NCI-H82 treated with DMSO at 0.1 percent for 48 hours (cell line): Measurements from ENCODE around the gene AGER.
A peak's percentile ranks its signal among the peaks of the same experiment; 100 is the strongest.
"Not testable (repeated sequence)": the region's sequence is repeated elsewhere in the genome, so short reads cannot be mapped to it uniquely, and the experiment has no call there.

ENCODE experiments used
- DNase-seq: peaks from one replicate; lab custom pipeline; 2025; ENCODE audit not compliant: unreplicated experiment; lab: John Stamatoyannopoulos, UW

The AGER gene

DNA sequence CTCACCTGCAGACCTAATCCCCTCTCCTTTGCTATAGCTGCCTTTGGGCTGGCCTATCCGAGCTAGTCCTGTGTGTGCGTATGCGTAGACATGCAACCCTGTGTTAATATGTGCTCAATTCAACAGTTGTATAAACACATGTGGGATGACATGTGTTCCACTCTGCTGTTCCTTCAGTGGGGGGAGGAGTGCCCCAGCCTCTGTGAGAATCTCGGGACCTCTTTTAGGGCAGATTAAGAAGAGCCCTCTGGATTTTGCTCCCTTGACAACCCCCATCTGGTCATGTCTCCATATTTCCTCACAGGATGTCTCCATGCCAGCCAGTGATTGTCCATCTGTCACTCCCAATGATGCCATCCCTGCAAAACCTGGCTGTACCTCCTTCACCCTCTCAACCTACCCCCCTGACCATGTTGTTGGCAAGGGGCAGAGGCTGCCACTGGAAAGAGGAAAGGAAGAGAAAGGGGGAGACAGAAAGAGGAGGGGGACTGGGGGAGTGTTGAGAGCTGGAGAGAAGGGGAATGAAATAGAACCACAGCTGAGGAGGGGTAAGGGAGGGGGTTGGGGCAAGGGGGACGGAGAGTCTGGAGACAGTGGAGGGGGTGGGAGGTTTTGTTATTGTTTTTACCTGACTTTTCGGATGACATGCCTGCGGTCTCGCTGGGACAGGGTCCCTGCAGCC is 32.7 kb downstream of the AGER start:
- peak; percentile 62 for DNase-seq

DNA sequence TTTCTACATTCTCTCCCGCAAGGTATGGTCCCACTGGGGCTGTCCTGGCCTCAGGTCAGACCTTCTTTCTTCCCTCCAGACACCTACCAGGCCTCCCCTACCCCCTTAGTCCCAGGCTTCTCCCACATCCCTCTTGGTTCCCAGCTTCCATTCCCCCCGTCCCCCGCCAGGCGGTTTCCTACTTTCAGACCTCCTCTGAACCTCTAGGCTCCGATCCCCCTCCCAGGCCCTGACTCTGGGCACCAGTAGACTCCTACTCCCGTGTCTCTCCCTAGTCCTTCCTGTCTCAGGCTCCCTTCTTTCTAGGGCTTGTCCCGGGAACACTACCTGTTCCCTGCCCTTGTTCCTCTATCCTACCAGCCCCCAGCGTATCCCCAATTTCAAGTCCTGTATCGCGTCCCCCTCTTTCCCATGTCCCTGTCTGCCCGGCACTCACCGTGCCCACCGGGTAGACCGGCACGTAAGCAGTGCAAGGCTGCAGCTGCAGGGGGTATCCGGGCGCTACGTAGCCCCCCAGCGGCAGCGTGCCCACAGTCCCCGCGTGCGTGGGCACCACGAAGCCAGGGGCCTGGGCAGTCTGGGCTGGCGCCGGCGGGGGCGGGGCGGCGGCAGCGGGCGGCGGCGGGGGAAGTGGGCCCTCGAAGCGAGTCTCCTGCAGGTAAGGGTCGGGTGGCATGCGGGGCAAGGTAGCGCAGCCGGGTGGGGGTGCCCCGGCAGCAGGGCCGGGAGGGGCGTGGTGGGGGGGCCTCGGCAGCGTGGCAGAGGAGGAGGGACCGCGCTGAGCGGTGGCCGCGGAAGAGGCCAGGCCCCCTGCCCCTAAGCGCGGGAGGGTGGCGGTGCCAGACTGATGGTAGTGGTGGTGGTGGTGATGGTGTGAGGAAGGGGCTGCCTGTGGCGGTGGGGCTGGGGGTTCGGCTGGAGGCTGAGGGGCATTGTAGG is 33.9 kb downstream of the AGER start:
- no peak for DNase-seq

DNA sequence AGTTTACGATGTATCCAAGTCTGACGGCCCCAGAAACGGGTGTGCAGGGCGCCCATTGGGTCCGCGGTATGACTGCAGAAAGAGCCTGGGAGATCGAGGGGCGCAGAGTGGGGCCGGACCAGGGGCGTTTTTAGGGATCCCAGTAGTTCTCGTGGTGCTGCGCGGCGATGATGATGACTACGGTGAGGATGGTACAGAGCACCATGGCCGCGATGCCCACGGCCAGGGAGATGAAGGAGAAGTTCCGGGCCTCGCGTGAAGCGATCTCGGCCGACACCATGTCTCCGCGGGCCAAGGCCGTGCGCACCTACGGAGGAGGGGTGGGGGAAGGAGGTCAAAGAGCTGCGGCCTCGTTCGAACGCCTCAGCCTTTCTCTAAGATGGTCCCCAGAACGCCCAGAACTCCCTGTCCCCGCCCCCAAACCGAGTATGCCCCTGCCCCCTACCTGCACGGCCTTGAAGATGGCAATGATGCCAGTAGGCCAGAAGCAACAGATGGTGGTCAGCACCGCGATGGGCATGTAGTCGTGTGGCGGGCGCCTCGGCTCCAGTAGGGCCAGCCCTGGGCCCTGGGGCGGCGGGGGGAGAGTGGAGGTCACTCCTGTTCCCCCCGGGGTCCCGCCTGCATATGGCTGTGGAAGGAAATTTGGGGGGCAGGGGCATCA is 34.8 kb downstream of the AGER start:
- no peak for DNase-seq

DNA sequence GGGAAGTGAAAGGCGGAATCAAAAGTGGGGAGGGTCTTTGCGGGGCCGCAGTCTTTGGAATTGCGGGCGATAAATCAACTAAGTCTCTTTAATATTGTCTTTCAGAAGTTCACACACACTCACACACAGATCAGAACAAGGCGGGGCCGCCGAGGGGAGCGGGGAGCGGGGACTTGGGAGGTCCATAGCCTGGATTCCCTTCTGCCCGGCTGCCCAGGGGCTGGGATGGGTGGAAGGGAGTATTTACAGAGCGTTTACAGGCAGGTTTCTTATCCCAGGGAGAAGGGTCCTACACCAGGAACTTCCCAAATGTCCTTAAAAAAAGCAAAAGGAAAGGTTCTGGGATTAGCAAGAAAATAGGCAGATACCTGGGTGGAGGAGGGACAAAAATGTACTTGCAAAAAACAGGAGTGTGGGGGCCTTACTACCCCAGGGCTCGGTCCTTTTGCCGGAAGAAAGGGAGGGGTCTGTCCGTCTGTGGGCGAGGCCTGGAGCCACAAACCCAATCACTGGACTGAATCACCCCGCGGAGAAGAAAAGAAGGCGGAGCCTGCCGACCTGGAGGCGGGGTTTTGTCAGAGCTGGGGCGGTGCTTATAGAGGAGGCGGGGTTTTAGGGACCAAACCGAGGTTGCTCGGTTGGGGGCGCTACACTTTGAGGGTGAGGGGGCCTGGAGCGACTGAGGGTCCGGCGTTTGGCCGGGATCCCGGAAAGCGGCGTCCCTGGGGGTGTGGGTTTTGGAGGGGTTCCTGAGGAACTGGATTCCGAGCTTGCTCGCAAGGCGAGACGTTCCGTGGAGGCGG is 35.6 kb downstream of the AGER start:
- no peak for DNase-seq

DNA sequence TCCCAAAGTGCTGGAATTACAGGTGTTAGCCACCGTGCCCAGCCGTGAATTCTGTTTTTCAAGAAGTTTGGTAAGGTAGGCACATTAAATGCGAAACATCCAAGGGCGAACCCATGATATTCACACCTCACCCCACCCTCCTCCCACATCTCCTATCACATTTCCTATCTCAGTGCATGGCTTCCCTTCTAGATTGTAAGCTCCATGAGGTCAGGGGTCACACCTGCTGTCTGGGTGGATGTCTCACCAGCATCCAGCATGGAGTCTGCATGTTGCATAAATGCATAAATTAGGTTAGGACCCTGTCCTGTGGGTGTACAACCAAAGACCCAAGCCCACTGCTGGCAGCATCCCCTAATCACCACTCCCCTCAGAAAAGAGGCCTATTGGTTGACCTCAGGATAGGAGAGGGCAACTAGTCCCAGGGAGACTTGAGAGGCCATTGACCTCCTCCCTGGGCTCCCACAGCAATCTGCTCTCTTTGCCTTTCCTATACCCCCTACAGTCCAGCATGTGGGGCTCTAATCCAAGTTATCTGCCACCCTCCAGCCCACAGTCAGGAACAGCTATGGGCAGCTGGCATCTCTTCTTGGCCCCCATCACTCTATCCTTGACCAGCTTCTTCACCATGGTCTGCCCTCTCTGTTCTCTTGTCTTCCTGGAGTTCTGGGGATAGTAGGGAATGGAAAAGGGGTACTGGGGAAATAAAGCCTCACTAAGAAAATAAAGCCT is 36.5 kb downstream of the AGER start:
- no peak for DNase-seq

- no peak for DNase-seq
These were observed 37.4 kb downstream of the AGER start for GRCh38 chr6:32146687-32147086.

- no peak for DNase-seq
These were observed 37.8 kb downstream of the AGER start for GRCh38 chr6:32146287-32146686.

GRCh38 chr6:32144238-32144637 is 39.8 kb downstream of the AGER start:
- not testable (repeated sequence) for DNase-seq

GRCh38 chr6:32140420-32141046 is 43.5 kb downstream of the AGER start:
- no peak for DNase-seq

DNA sequence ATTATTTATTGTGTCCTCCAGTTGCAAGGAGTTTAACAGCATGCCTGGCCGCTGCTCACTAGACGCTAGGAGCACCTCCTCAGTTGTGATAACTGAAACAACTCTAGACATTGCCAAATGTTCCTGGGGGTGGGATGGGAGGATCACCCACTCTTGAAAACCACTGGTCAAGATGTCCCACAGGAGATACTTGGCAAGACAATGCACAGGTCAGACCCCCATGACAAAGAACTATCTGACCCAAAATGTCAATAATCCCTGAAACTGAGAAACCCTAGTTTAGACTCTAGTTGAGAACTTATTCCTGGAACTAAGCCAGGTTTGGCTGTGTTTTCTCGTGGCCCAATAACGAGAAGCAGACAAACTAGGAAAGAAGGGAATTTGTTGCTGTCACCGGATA is 44.5 kb downstream of the AGER start:
- no peak for DNase-seq

DNA sequence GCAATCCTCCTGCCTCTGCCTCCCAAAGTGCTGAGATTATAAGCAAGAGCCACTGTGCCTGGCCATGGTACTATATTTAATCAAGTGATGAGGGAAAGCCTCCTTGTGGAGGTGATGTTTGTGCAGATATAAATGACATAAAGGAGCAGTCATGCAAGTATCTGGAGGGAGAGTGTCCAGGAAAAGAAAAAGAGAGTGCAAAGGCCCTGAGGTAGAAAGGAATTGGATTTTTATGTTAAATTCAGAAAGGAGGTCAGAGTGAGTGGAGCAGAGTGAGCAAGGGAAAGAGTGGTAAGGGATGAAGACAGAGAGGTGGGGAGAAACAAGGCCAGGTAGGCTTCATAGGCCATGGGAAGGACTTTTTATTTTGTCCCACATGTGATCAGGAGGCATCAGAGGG is 46.6 kb downstream of the AGER start:
- no peak for DNase-seq

- no peak for DNase-seq
These were observed 50.3 kb downstream of the AGER start for GRCh38 chr6:32133786-32134185.

GRCh38 chr6:32132110-32132509 is 51.9 kb downstream of the AGER start:
- no peak for DNase-seq

- DNase-seq: no peak
These were observed 52.6 kb downstream of the AGER start for GRCh38 chr6:32131439-32131948.
